NB4 (cell line): ENCODE data around the gene MEN1.

ENCODE experiments used
- CTCF ChIP-seq: IDR thresholded peaks from one replicate; pipeline ENCODE4 v1.5.1; 2012; ENCODE audit warnings: low read depth, low read length
- MAX ChIP-seq: IDR thresholded peaks from 2 replicates; pipeline ENCODE4 v1.6.1; 2011; ENCODE audit warnings: low read depth, low read length
- MYC ChIP-seq: IDR thresholded peaks from 2 replicates; pipeline ENCODE4 v1.6.1; 2011; ENCODE audit warnings: low read depth, low read length
- POLR2A ChIP-seq: IDR thresholded peaks from 2 replicates; pipeline ENCODE4 v1.6.1; 2011; ENCODE audit warnings: mild to moderate bottlenecking; ENCODE audit not compliant: insufficient read length; ENCODE audit errors: extremely low read depth

- TF ChIP-seq CTCF (no peak), MYC (no peak), POLR2A (peak; percentile 46), MAX (no peak)
Measured at GRCh38 chr11:64762277-64762673, 48.1 kb downstream of the MEN1 start.
